T-helper 2 cell treated with Interferon-gamma antibody and Interleukin-4, amounts not matched to agents 5 μg/mL and 100 μg/mL, for 36 hours (primary cell): ENCODE results near the gene PDE1C.

Source experiments
- DNase-seq: peaks from one replicate; pipeline ENCODE4 v3.0.0; 2021; ENCODE audit warnings: low spot score
- H3K27ac Mint-ChIP-seq: one replicate; pipeline ENCODE4 v1.8.0; 2021; ENCODE audit warnings: mild to moderate bottlenecking, mixed read lengths
- H3K27me3 Mint-ChIP-seq: one replicate; pipeline ENCODE4 v1.8.0; 2021; ENCODE audit warnings: low read depth, mixed read lengths
- H3K36me3 Mint-ChIP-seq: one replicate; pipeline ENCODE4 v1.8.0; 2021; ENCODE audit warnings: low read depth, mixed read lengths
- H3K4me1 Mint-ChIP-seq: one replicate; pipeline ENCODE4 v1.8.0; 2021; ENCODE audit warnings: low read depth, mixed read lengths
- H3K4me3 Mint-ChIP-seq: one replicate; pipeline ENCODE4 v1.8.0; 2022; ENCODE audit warnings: mild to moderate bottlenecking, moderate library complexity, mixed read lengths
- H3K9me3 Mint-ChIP-seq: one replicate; pipeline ENCODE4 v1.8.0; 2021; ENCODE audit warnings: mixed read lengths

PDE1C gene

DNA sequence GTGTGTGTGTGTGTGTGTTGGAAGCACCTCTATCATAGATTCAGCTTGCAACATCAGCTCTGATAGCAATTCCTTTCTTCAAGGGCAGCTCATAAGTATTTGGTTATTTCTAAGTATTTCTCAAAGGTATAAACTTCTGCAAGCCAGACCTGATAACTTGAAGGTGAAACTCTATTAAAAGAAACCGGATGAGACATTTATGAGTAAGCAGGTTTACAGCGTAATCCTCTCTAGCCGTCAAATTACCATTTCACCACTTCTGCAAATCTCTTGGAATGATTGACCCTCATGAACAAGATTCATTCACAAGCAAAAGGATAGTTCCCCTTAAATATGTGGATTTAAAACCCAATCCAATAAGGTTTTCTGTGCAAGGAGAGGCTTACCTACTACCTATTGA, 23.1 kb downstream of the PDE1C start:
- no peaks in the 10 kb centered on the region for H3K27me3 Mint-ChIP-seq
- H3K4me1 Mint-ChIP-seq: no peaks in the 10 kb centered on the region

DNA sequence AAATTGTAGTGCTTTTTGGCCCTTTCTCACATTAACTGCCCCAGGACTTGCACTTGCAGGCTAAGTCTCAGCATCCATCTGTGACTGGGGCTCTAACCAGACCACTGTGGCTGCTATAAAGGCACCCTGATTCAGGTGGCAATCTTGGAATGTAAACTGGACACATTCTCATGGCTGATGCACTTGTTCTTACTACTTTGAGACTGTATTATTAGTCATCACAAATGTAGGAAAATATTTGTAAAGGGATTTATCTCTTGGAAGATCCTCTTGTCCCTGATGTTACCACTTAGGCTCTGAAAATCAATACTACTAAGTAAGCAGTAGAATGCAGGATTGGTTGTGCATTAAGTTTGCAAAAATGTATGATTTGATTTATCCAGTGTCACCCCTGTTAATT, 25.0 kb downstream of the PDE1C start:
- Mint-ChIP-seq H3K9me3 (no peaks in the 10 kb centered on the region), H3K36me3 (no peaks in the 10 kb centered on the region), H3K27me3 (no peaks in the 10 kb centered on the region), H3K4me3 (no peak overlapping the region), H3K4me1 (no peaks in the 10 kb centered on the region), H3K27ac (no peak overlapping the region)
- no peak for DNase-seq

More for the DNA sequence above, 23.1 kb downstream of the PDE1C start:
- no peak for DNase-seq
- no peaks in the 10 kb centered on the region for H3K9me3 Mint-ChIP-seq
- no peak overlapping the region for H3K4me3 Mint-ChIP-seq
- H3K27ac Mint-ChIP-seq: no peak overlapping the region
- H3K36me3 Mint-ChIP-seq: no peaks in the 10 kb centered on the region

DNA sequence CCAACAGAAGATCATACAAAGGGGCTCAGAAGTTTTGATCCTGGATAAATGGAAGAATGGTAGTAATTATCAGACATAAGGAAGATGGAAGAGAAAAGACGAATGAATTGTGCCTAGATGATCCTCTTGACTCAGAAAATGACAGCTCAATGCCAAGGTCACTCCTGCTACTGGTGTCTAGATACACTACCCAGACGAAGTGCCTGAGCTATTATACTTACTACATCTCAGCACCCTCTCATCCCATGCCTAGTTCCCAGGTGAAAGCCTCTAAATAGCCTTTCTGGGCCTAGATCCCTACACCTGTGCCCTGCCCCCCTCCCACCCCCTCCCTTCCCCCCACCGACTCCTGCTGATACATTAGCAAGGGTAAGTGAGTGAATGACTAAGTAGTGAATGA, 25.5 kb downstream of the PDE1C start:
- no peaks in the 10 kb centered on the region for H3K9me3 Mint-ChIP-seq
- H3K4me1 Mint-ChIP-seq: no peaks in the 10 kb centered on the region
- H3K4me3 Mint-ChIP-seq: no peak overlapping the region
- no peak for DNase-seq
- no peaks in the 10 kb centered on the region for H3K27me3 Mint-ChIP-seq
- H3K36me3 Mint-ChIP-seq: no peaks in the 10 kb centered on the region
- H3K27ac Mint-ChIP-seq: no peak overlapping the region

DNA sequence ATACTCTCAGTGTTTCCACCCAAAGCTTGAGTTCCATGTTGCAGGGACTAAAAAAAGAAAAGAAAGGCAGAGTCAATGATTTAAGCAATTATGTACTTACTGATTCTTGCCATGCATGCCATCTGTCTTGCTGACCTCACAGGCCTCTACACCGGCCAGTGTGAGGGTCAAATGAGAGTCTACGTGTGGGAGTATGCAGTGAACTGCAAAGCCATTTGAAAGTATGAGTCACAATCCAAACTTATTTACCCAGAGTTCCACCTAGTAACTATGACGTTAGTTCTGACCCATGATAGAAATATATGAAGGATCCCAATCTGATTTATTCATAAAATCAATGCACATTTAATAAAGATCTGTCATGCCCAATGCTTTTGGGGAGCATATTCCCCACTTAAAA, 26.5 kb downstream of the PDE1C start:
- H3K9me3 Mint-ChIP-seq: no peaks in the 10 kb centered on the region
- no peak overlapping the region for H3K4me3 Mint-ChIP-seq
- no peak for DNase-seq
- H3K36me3 Mint-ChIP-seq: no peaks in the 10 kb centered on the region
- H3K4me1 Mint-ChIP-seq: no peaks in the 10 kb centered on the region
- no peak overlapping the region for H3K27ac Mint-ChIP-seq
- H3K27me3 Mint-ChIP-seq: no peaks in the 10 kb centered on the region

DNA sequence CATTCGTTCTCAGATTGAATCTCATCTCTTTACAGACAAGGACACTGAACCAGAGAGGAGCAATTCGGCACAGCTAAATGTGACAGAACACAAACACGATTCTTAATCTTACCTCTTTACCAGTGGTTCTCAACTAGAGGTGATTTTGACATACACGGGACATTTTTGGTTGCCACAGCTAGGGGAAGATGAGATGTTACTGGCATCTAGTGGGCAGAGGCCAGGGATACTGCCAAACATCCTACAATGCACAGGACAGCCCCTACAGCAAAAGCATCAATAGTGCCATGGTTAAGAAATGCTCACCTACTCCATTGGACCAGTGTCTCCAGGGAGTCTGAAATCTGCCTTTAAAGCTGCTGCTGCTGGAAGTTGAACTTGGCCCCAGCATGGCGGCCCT, 27.3 kb downstream of the PDE1C start:
- Mint-ChIP-seq H3K4me3 (no peak overlapping the region), H3K4me1 (no peaks in the 10 kb centered on the region), H3K9me3 (no peaks in the 10 kb centered on the region), H3K36me3 (no peaks in the 10 kb centered on the region), H3K27me3 (no peaks in the 10 kb centered on the region), H3K27ac (no peak overlapping the region)
- no peak for DNase-seq

DNA sequence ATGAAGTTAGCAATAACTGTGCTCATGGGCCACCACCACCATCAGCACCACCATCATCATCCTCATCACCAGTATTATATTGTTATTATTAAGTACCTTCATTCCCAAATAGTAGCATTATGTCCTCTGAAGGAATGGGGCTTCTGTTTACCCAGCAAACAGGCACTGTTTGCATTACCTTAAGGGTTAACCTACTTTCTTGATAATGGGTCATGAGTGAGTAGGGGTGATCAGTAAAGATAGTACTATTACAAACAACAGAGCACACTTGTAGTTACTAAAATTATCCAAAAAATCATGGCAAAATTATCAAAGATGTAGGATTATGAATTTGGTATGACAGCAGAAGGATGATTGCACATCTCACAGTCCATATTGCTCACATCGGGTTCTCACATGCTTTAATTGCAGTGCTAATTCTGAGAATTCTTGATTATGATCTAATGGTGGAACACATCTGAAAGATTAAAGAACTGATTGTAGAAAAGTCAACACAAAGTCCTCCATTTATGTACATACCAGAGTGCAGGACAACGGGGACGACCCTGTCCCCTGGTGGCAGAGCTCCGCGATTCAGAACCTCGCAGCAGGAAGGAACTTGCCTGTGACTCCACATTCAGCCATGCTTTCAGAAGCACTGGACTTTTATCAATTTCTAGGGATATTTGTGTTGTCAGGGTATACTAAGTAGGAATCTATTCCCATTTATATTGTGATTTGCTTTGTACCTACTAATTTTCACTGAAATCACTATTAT, 31.0 kb downstream of the PDE1C start:
- Mint-ChIP-seq H3K4me3 (no peak overlapping the region), H3K27ac (no peak overlapping the region), H3K27me3 (no peaks in the 10 kb centered on the region), H3K36me3 (no peaks in the 10 kb centered on the region), H3K4me1 (peaks cover 3% of the 10 kb centered on the region), H3K9me3 (no peaks in the 10 kb centered on the region)
- DNase-seq: no peak

DNA sequence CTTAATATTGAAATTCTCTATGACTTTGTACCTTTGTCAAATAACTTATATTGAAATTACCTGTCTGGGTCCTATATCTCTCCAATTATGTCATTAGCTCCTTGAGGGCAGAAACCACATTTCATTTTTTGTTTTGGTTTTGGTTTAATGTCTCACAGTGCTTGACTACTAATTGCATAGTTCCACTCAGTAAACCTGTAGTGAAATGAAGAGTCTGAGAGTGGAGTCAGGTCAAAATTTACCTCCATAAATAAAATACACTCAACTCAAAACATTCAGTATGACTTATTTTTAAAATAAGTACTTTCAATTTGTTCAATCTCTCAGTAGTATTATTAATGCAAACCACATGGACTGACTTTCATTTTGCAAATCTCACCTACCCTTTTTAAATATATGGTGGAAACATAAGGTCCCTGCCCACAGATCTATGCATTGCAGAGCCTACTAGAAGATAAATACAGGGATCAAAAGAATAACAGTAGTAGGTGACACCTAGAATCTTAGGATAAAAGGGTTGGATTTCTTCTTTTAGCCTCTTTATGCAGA, 32.5 kb downstream of the PDE1C start:
- H3K9me3 Mint-ChIP-seq: no peaks in the 10 kb centered on the region
- no peak overlapping the region for H3K27ac Mint-ChIP-seq
- no peak overlapping the region for H3K4me3 Mint-ChIP-seq
- DNase-seq: no peak
- no peaks in the 10 kb centered on the region for H3K36me3 Mint-ChIP-seq
- no peaks in the 10 kb centered on the region for H3K27me3 Mint-ChIP-seq
- H3K4me1 Mint-ChIP-seq: peaks cover 3% of the 10 kb centered on the region

DNA sequence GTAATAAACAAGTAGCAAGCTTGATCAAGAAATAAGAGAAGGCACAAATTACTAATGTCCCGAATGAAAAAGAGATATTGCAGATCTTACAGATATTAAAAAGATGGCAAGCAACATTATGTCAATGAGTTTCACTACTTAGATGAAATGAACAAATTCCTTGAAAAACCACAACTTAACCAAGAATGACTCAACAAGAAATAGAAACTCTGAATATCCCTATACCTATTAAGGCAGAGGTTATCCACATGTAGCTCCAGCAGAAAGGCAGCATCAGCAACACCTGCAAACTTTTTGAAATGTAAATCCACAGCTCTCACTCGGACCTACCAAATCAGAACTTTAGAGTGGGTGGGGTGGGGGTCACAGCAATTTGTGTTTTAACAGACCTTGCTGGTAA, 33.6 kb downstream of the PDE1C start:
- DNase-seq: no peak
- no peaks in the 10 kb centered on the region for H3K36me3 Mint-ChIP-seq
- no peak overlapping the region for H3K27ac Mint-ChIP-seq
- peaks cover 3% of the 10 kb centered on the region for H3K4me1 Mint-ChIP-seq
- no peak overlapping the region for H3K4me3 Mint-ChIP-seq
- no peaks in the 10 kb centered on the region for H3K9me3 Mint-ChIP-seq
- H3K27me3 Mint-ChIP-seq: no peaks in the 10 kb centered on the region

DNA sequence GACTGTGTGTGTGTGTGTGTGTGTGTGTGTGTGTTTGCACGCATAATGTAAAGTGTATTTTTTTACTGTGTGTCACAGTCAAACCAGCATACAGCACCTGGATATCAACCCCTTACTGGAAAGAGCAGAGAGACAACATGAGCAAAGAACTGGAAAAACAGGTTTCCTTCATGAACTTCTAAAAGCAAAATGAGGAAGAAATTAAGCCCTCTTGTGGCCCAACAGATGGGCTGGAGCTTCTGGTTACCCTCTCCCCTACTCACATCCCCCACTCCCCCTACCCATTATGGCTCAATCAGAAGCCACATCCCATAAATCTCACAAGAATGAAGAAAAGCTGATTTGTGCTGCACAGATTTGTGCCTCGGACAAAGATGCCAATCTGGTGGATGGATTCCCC, 36.2 kb downstream of the PDE1C start:
- no peaks in the 10 kb centered on the region for H3K27me3 Mint-ChIP-seq
- H3K4me3 Mint-ChIP-seq: no peak overlapping the region
- peaks cover 3% of the 10 kb centered on the region for H3K4me1 Mint-ChIP-seq
- no peak overlapping the region for H3K27ac Mint-ChIP-seq
- H3K9me3 Mint-ChIP-seq: no peaks in the 10 kb centered on the region
- DNase-seq: no peak
- no peaks in the 10 kb centered on the region for H3K36me3 Mint-ChIP-seq

DNA sequence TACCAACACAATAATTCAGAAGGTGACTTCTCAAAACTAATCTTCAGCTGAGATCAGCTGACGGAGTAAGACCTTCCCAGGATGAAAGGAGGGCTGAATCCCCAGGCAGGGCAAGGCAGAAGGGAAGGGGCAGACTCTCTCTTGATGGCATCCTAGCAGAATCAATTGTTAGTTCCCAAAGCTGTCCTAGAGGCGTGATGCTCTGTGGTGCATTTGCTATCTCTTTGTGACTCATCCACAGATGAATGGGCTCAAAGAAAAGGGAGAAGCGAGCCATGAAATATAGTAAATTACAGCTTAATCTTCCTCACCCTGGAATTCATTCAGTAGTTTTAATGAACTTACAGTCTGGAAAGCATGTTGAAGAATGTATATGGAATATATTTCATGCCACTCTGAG, 37.2 kb downstream of the PDE1C start:
- Mint-ChIP-seq H3K36me3 (no peaks in the 10 kb centered on the region), H3K4me3 (no peak overlapping the region)
- no peak for DNase-seq

DNA sequence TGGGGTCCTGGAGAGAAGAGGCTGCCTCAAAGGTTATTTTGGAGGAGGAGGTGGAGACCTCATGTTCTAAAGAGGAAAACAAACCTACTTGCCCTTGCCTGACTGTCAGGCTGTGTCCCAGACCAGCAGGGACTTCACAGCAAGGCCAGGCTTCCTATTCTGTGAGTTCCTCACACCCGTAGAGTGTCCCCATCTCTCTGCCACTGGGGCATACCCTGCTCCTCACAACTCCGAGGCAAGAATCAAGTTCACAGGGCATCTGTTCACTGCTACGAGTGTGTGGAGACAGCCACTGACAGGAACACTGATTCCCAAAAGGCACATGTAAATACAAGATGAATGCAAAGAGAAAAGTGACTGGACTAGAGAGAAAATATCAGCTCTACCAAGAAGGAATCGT, 38.0 kb downstream of the PDE1C start:
- DNase-seq: no peak
- no peaks in the 10 kb centered on the region for H3K9me3 Mint-ChIP-seq
- no peak overlapping the region for H3K4me3 Mint-ChIP-seq
- H3K27me3 Mint-ChIP-seq: no peaks in the 10 kb centered on the region
- no peaks in the 10 kb centered on the region for H3K36me3 Mint-ChIP-seq
- H3K27ac Mint-ChIP-seq: no peak overlapping the region
- H3K4me1 Mint-ChIP-seq: peaks cover 3% of the 10 kb centered on the region

More for the DNA sequence above, 37.2 kb downstream of the PDE1C start:
- peaks cover 3% of the 10 kb centered on the region for H3K4me1 Mint-ChIP-seq
- no peak overlapping the region for H3K27ac Mint-ChIP-seq
- H3K9me3 Mint-ChIP-seq: no peaks in the 10 kb centered on the region
- H3K27me3 Mint-ChIP-seq: no peaks in the 10 kb centered on the region

DNA sequence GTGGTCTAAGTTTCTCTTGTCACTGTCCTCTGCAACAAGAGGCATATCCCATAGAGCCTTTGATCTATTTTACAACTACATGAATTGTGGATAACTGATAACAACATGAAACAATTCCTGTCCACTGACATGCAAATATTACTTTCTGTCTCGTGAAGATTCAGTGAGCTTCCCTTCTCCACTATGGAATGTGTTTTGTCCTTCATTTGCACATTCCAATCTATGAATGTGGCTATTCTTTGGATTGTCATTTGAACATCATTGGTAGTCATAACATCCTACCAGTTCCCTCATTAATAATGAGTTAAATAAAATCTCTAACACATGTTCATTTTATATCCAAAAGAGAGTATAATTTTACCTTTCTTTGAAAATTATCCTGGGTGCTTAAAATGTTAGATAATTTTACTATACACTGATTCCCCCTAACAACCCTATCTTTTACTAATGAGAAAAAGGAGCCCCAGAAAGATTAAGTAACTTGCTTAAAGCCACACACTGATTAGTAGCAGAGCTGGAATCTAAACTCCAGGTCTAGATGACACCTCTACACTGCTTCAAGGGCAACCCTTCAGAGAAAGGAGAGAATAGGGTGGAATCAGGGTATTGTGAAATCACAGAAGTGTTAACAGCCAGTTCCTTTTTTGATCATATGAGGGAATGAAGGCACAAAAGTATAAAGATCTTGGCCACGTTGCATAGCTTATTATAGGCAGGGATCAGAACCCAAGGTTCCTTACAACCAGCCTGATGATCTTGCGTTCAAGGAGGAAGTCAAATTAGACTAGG, 39.1 kb downstream of the PDE1C start:
- peaks cover under 1% of the 10 kb centered on the region for H3K4me1 Mint-ChIP-seq
- H3K9me3 Mint-ChIP-seq: no peaks in the 10 kb centered on the region
- H3K36me3 Mint-ChIP-seq: no peaks in the 10 kb centered on the region
- H3K4me3 Mint-ChIP-seq: no peak overlapping the region
- no peak for DNase-seq
- no peak overlapping the region for H3K27ac Mint-ChIP-seq
- no peaks in the 10 kb centered on the region for H3K27me3 Mint-ChIP-seq

DNA sequence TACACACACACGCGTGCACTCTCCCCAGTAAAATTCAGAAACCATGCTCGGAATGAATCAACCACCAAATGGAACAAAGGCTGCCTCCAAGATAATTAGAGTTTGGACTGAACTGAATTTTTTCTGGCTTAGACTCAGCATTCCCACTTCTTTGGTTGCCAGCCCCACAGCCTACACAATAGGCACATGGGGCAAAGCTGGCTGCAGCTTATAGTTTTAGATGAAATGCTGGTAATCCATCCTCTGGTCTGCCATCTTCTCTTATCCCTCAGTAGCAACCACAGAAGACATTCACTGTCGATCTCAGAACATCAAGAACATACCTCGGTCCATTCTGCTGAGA, 44.2 kb downstream of the PDE1C start:
- H3K36me3 Mint-ChIP-seq: no peaks in the 10 kb centered on the region
- no peaks in the 10 kb centered on the region for H3K4me1 Mint-ChIP-seq
- H3K4me3 Mint-ChIP-seq: no peak overlapping the region
- no peaks in the 10 kb centered on the region for H3K9me3 Mint-ChIP-seq
- H3K27me3 Mint-ChIP-seq: no peaks in the 10 kb centered on the region
- no peak for DNase-seq
- no peak overlapping the region for H3K27ac Mint-ChIP-seq

DNA sequence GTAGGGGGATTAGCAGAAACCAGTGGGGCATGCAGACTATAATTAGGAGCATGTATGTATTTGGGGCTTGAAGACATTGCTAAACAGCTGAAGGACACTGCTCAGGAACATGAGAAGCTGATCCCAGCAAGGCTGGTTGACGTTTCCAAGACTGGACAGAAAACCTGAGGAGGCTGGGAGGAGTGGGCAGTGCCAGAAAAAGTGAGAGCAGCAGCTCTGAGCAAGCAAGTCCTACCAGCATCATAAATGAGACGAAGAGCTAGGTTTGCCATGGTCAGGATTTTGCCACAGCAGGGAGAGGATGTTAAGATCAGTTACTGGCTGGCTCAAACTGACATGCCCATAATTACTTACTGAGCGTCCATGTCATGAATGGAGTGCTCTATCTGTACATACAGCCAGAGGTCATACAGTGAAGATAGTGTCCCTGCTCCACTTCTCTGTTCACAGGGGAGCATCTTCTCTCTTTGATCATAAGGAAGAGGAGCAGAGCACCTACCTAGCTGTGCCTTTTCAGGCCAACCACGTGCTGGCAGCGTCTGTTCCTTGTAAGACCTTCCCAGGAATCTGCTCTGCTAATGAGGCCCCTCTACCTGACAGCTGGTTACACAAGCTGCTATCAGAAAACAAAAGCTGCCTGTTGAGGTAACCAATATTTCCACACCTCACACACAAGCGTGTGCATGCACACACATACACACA, 44.7 kb downstream of the PDE1C start:
- no peak for DNase-seq
- Mint-ChIP-seq H3K27ac (no peak overlapping the region), H3K9me3 (no peaks in the 10 kb centered on the region), H3K4me3 (no peak overlapping the region), H3K4me1 (no peaks in the 10 kb centered on the region), H3K36me3 (no peaks in the 10 kb centered on the region), H3K27me3 (no peaks in the 10 kb centered on the region)
